Occipital lobe (tissue), 2 donors: ENCODE data around the gene CDK14. TPM values are rescaled to one million over a fixed set of nuclear protein-coding genes. Genes with fewer than 3 reads are reported as not detected.
A peak's percentile ranks its signal among the peaks of the same experiment; 100 is the strongest.
"Not testable (repeated sequence)": the region's sequence is repeated elsewhere in the genome, so short reads cannot be mapped to it uniquely, and the experiment has no call there.

Experiments
- DNase-seq: peaks from one replicate; lab custom pipeline; 2025; lab: John Stamatoyannopoulos, UW
- total RNA-seq: library from RNA; depleted of rRNA; stranded (reverse); fragments of >200 nt; gene quantifications from one replicate; pipeline ENCODE4 v1.2.3, GENCODE V29; 2014

CDK14 gene
- total RNA-seq, 1 donor from 2014 or later = 123 TPM

- no peak for DNase-seq
Measured at GRCh38 chr7:90751595-90751994, 155.5 kb downstream of the CDK14 start.

DNA sequence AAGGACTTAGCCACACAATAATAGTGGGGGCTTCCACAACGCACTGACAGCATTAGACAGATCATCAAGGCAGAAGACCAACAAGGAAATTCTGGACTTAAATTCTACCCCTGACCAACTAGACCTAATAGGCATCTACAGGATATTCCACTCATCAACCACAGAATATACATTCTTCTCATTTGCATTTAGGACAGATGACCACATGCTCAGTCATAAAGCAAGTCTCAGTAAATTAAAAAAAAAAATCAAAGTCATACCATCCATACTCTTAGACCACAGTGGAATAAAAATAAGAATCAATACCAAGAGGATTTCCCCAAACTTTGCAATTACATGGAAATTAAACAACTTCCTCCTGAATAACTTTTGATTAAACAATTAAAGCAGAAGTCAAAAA is 155.9 kb downstream of the CDK14 start:
- no peak for DNase-seq

GRCh38 chr7:90755041-90755440 is 158.9 kb downstream of the CDK14 start:
- no peak for DNase-seq

- no peak for DNase-seq
Measured at GRCh38 chr7:90756366-90756765, 160.2 kb downstream of the CDK14 start.

GRCh38 chr7:90757565-90757950 is 161.4 kb downstream of the CDK14 start:
- not testable (repeated sequence) for DNase-seq

DNA sequence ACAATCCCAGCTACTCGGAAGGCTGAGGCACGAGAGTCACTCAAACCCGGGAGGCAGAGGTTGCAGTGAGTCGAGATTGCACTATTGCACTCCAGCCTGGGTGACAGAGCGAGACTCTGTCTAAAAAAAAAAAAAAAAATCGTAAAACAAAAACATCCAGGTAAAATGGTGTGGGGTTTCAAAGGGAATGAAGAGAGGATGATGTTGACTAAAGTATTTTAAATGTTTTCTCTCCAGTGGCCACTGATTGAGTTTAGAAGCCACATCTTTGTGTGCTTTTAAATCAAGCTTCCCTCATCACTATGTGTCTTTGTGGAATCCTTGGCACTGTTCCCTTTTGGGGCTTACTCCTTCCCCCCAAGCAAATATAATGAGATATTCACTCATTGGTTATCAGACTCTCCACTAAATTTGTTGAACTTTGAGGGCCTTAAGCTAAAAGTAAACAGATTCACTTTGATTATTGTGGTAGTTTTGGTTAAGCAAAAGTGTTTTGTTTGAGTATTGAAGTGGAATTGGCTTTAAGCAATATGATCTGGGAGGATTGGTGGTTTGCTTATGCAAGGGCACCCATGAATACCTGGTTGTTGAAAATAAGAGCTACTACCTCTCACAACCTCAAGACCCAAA is 162.9 kb downstream of the CDK14 start:
- DNase-seq = no peak

DNA sequence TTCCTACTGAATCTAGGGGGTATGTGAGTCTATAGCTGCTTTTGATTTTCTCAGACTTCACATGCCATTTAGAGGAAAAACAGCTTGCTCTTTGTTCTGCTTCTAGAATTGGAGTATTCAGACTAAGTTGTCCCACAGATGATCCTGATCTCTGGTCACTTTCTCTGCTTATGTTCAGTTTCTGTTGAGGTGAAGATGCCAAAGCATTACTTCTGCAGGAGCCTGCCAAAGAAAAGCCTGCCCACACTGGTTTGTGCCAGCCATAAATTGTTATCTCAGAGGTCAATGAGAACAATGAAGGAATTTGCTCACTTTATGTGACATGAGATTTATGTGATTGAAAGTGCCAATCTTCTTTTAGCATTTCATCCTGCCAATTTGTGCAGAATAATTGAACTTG is 163.6 kb downstream of the CDK14 start:
- DNase-seq = no peak

- no peak for DNase-seq
Measured at GRCh38 chr7:90760892-90761291, 164.8 kb downstream of the CDK14 start.

GRCh38 chr7:90761584-90761983 is 165.5 kb downstream of the CDK14 start:
- no peak for DNase-seq

GRCh38 chr7:90763108-90763507 is 167.0 kb downstream of the CDK14 start:
- DNase-seq = no peak

GRCh38 chr7:90764848-90765570 is 168.9 kb downstream of the CDK14 start:
- no peak for DNase-seq

DNA sequence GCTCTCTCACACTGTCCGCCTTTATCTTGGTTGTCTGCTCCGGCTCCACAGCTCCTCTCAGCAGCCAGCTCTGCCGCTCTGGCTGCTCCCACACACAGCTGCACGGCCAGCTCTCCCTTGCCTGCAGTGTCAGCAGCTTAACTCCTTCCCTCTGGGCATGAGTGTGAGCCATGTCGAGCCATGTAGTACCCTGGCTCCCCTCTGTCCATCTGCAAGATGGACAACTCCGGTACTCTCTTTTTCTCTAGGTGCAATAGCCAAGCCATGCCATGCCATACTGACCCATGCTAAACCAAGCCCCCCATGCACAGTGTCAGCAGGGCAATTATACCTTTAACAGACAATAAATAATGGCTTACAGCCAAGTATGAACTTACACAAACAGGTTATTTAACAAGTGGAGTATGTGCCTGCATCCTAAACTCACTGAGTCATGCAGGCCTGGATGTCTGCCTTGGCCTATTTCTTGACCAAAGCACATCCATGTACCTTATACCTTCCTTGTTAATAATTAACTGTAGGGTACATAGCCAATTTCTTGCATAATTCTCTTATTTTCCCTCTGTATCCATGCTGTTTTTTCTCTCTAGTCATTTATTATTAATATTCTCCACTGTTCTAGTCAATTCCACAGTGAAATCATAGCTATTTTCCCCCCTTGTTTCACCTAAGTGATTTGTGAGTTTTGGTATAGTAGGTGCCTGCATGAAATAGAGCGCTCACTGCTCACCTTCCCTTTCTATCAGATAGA is 170.9 kb downstream of the CDK14 start:
- peak; percentile 55 for DNase-seq

- no peak for DNase-seq
Measured at GRCh38 chr7:90768301-90768700, 172.2 kb downstream of the CDK14 start.

- no peak for DNase-seq
Measured at GRCh38 chr7:90769036-90769435, 172.9 kb downstream of the CDK14 start.

GRCh38 chr7:90769566-90769965 is 173.4 kb downstream of the CDK14 start:
- not testable (repeated sequence) for DNase-seq

DNA sequence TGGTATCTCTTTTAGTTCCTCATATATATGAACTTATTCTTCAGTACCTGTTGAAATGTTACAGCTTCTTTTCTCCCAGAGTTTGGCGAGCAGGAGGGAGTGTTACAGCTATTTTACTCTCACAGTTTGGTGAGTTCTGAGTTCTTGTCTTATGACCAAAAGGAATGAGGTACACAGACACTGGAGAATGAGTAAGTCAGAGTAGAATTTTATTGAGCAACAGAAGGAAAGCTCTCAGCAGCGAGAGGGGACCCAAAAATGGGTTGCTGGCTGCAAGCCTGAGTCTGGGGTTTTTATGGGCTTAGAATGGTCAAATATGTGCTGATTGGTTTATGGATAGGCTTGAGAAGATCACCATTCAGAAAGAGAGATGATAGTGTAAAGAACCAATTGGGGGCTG is 175.2 kb downstream of the CDK14 start:
- DNase-seq = no peak

DNA sequence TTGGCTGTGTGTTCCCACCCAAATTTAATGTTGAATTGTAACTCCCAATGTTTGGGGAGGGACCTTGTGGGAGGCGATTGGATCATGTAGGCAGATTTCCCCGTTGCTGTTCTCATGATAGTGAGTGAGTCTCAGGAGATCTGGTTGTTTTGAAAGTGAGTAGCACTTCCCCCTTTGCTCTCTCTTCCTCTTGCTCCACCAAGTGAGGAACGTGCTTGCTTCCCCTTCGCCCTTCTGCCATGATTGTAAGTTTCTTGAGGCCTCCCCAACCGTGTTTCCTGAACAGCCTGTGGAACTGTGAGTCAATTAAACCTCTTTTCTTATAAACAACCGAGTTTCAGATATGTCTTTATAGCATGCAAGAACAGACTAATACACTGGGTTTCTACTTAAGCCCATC is 176.3 kb downstream of the CDK14 start:
- no peak for DNase-seq

GRCh38 chr7:90773269-90773668 is 177.1 kb downstream of the CDK14 start:
- no peak for DNase-seq

DNA sequence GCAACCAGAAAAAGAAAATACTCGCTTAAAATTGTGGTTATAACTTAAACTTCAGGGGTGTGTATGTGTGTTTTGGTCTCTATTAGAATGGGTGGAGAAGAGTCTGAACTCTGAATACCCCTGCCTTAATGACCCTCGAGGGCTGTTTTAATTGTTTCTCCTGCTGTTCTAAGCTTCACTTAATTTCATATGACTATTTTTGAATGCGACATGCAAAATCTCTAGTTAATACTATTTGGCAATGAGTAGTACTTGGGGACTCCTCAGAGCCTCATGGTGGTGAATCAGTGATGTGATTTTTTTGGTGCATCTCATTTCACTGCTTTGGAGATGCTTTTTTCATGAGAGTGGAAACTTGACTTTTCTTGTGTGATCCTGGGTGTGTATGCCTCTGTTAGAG is 178.6 kb downstream of the CDK14 start:
- DNase-seq = no peak

GRCh38 chr7:90775383-90775965 is 179.4 kb downstream of the CDK14 start:
- no peak for DNase-seq

DNA sequence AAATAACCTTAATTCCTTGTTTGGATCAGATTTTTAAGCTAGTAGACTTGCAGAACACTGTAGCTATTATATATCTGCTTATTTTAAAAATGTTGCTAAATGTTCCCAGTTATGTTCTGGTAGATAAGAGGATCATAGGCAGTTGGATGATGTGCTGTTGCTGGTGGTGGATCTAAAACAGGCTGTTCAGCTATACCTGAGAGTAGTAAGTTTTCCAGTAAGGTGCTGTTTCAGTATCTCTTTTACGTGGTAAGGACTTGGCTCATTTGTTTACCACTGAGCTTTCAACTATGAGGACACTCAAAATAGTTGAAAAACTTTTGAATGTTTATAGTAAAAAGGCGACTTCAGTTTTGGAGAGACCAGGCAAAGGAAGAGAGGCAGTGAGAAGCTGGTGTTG is 180.9 kb downstream of the CDK14 start:
- no peak for DNase-seq

DNA sequence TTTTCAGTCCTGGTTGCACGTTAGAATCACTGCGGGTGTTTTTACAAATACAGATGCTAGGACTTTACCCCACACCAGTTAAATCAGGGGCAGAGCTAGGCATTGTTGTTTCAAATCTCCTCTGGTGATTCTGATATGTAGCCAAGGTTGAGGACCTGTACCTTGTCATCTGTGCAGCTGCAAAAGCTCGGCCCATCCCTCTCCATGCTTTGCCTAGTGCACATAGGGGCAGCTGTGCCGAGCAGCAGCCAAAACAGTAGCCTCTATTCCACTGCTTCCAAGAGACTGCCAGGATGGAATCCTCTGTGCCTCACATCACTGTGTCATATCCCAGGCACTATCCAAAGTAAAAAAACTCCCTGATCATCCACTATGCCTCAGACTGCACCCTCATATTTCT is 181.3 kb downstream of the CDK14 start:
- DNase-seq = peak; percentile 8
